Measurements from ENCODE around the gene KRTAP5-2.
"Not testable (repeated sequence)": the region's sequence is repeated elsewhere in the genome, so short reads cannot be mapped to it uniquely, and the experiment has no call there.

KRTAP5-2 gene

GRCh38 chr11:1600626-1601025 is 2.5 kb upstream of the KRTAP5-2 start:
- H2AFZ ChIP-seq (ENCODE audit: low read length) = no peak overlapping the region
- H3K4me3 ChIP-seq (ENCODE audit: low read depth, low read length, poor library complexity, severe bottlenecking) = no peak overlapping the region
- TF ChIP-seq EZH2 (IDR thresholded peaks at IDR 0.05; ENCODE audit: borderline replicate concordance, low read length) (no peak), CTCF (IDR thresholded peaks at IDR 0.05; ENCODE audit: low read length) (no peak)
- no peaks in the 10 kb centered on the region for H3K79me2 ChIP-seq (ENCODE audit: insufficient read depth, low read length)
- no peak overlapping the region for H3K27ac ChIP-seq (ENCODE audit: low read depth, low read length, poor library complexity, severe bottlenecking)
- H3K9me2 ChIP-seq (ENCODE audit: low read depth, low read length) = no peaks in the 10 kb centered on the region
- H4K20me1 ChIP-seq (ENCODE audit: insufficient read depth, low read length) = no peaks in the 10 kb centered on the region
- H3K4me1 ChIP-seq (ENCODE audit: insufficient read depth, low read length, severe bottlenecking) = no peaks in the 10 kb centered on the region
- no peaks in the 10 kb centered on the region for H3F3A ChIP-seq (ENCODE audit: insufficient read depth, low read length)
- H3K9ac ChIP-seq (ENCODE audit: low read length) = no peak overlapping the region
- no peaks in the 10 kb centered on the region for H3K36me3 ChIP-seq (ENCODE audit: insufficient read depth, low read length)
- no peaks in the 10 kb centered on the region for H3K27me3 ChIP-seq (ENCODE audit: insufficient read depth, low read length)
- no peaks in the 10 kb centered on the region for H3K9me3 ChIP-seq (ENCODE audit: low read length)
- no peak overlapping the region for H3K4me2 ChIP-seq (ENCODE audit: low read length)

- Histone ChIP-seq H3K9ac (ENCODE audit: low read length) (no peak overlapping the region), H4K20me1 (ENCODE audit: insufficient read depth, low read length) (no peaks in the 10 kb centered on the region)
- TF ChIP-seq CTCF (IDR thresholded peaks at IDR 0.05; ENCODE audit: low read length) (no peak), EZH2 (IDR thresholded peaks at IDR 0.05; ENCODE audit: borderline replicate concordance, low read length) (no peak)
Measured at GRCh38 chr11:1598816-1599215, 722 bp upstream of the KRTAP5-2 start.

GRCh38 chr11:1598406-1598805 is 312 bp upstream of the KRTAP5-2 start:
- H3K4me2 ChIP-seq (ENCODE audit: low read length); H3F3A ChIP-seq (ENCODE audit: insufficient read depth, low read length); H3K27ac ChIP-seq (ENCODE audit: low read depth, low read length, poor library complexity, severe bottlenecking); H3K36me3 ChIP-seq (ENCODE audit: insufficient read depth, low read length); H3K9me2 ChIP-seq (ENCODE audit: low read depth, low read length); H3K4me3 ChIP-seq (ENCODE audit: low read depth, low read length, poor library complexity, severe bottlenecking); H3K4me1 ChIP-seq (ENCODE audit: insufficient read depth, low read length, severe bottlenecking); H3K27me3 ChIP-seq (ENCODE audit: insufficient read depth, low read length); H2AFZ ChIP-seq (ENCODE audit: low read length); H3K9ac ChIP-seq (ENCODE audit: low read length); H4K20me1 ChIP-seq (ENCODE audit: insufficient read depth, low read length); H3K9me3 ChIP-seq (ENCODE audit: low read length); H3K79me2 ChIP-seq (ENCODE audit: insufficient read depth, low read length): not testable (repeated sequence)

More at GRCh38 chr11:1598816-1599215, 722 bp upstream of the KRTAP5-2 start:
- H3K79me2 ChIP-seq (ENCODE audit: insufficient read depth, low read length) = no peaks in the 10 kb centered on the region
- H3K4me2 ChIP-seq (ENCODE audit: low read length) = no peak overlapping the region
- H3K27ac ChIP-seq (ENCODE audit: low read depth, low read length, poor library complexity, severe bottlenecking) = no peak overlapping the region
- H3K4me1 ChIP-seq (ENCODE audit: insufficient read depth, low read length, severe bottlenecking) = no peaks in the 10 kb centered on the region
- no peaks in the 10 kb centered on the region for H3K27me3 ChIP-seq (ENCODE audit: insufficient read depth, low read length)
- H3K9me3 ChIP-seq (ENCODE audit: low read length) = no peaks in the 10 kb centered on the region
- H3K4me3 ChIP-seq (ENCODE audit: low read depth, low read length, poor library complexity, severe bottlenecking) = no peak overlapping the region
- H3K9me2 ChIP-seq (ENCODE audit: low read depth, low read length) = no peaks in the 10 kb centered on the region
- no peaks in the 10 kb centered on the region for H3K36me3 ChIP-seq (ENCODE audit: insufficient read depth, low read length)
- no peak overlapping the region for H2AFZ ChIP-seq (ENCODE audit: low read length)
- H3F3A ChIP-seq (ENCODE audit: insufficient read depth, low read length) = no peaks in the 10 kb centered on the region

GRCh38 chr11:1597331-1597993 is 632 bp downstream of the KRTAP5-2 start:
- no peaks in the 10 kb centered on the region for H3K79me2 ChIP-seq (ENCODE audit: insufficient read depth, low read length)
- H3K4me1 ChIP-seq (ENCODE audit: insufficient read depth, low read length, severe bottlenecking) = no peaks in the 10 kb centered on the region
- TF ChIP-seq CTCF (IDR thresholded peaks at IDR 0.05; ENCODE audit: low read length) (no peak), EZH2 (IDR thresholded peaks at IDR 0.05; ENCODE audit: borderline replicate concordance, low read length) (no peak)
- no peaks in the 10 kb centered on the region for H3K36me3 ChIP-seq (ENCODE audit: insufficient read depth, low read length)
- H4K20me1 ChIP-seq (ENCODE audit: insufficient read depth, low read length) = no peaks in the 10 kb centered on the region
- no peak overlapping the region for H3K4me2 ChIP-seq (ENCODE audit: low read length)
- no peak overlapping the region for H3K27ac ChIP-seq (ENCODE audit: low read depth, low read length, poor library complexity, severe bottlenecking)
- no peaks in the 10 kb centered on the region for H3K9me3 ChIP-seq (ENCODE audit: low read length)
- H3K9ac ChIP-seq (ENCODE audit: low read length) = no peak overlapping the region
- no peaks in the 10 kb centered on the region for H3F3A ChIP-seq (ENCODE audit: insufficient read depth, low read length)
- H3K27me3 ChIP-seq (ENCODE audit: insufficient read depth, low read length) = peaks cover under 1% of the 10 kb centered on the region; the same call in 1 of the 2 replicates
- no peak overlapping the region for H3K4me3 ChIP-seq (ENCODE audit: low read depth, low read length, poor library complexity, severe bottlenecking)
- H3K9me2 ChIP-seq (ENCODE audit: low read depth, low read length) = no peaks in the 10 kb centered on the region
- H2AFZ ChIP-seq (ENCODE audit: low read length) = no peak overlapping the region

GRCh38 chr11:1596576-1597121 is 1.4 kb downstream of the KRTAP5-2 start:
- not testable (repeated sequence) for H3K4me2 ChIP-seq (ENCODE audit: low read length); H3K9me2 ChIP-seq (ENCODE audit: low read depth, low read length); H3K9me3 ChIP-seq (ENCODE audit: low read length); H3K79me2 ChIP-seq (ENCODE audit: insufficient read depth, low read length); H3K4me3 ChIP-seq (ENCODE audit: low read depth, low read length, poor library complexity, severe bottlenecking); H3K4me1 ChIP-seq (ENCODE audit: insufficient read depth, low read length, severe bottlenecking); H3K9ac ChIP-seq (ENCODE audit: low read length); H3K27me3 ChIP-seq (ENCODE audit: insufficient read depth, low read length); H3K27ac ChIP-seq (ENCODE audit: low read depth, low read length, poor library complexity, severe bottlenecking); H3K36me3 ChIP-seq (ENCODE audit: insufficient read depth, low read length); H2AFZ ChIP-seq (ENCODE audit: low read length); H4K20me1 ChIP-seq (ENCODE audit: insufficient read depth, low read length); H3F3A ChIP-seq (ENCODE audit: insufficient read depth, low read length)

Data from OCI-LY1 (cell line).